Measurements from ENCODE around the gene RBM47.

The RBM47 gene

GRCh38 chr4:40502934-40503333 is 126.7 kb downstream of the RBM47 start:
- Histone ChIP-seq H3K4me3 (ENCODE audit: insufficient read depth, low read length, poor library complexity, severe bottlenecking) (no peak overlapping the region), H3K9me3 (ENCODE audit: insufficient read depth, low read length) (no peaks in the 10 kb centered on the region), H3K79me2 (ENCODE audit: insufficient read depth, low read length) (no peaks in the 10 kb centered on the region), H3K4me2 (ENCODE audit: low read depth, low read length, poor library complexity, severe bottlenecking) (no peak overlapping the region), H3K9ac (ENCODE audit: low read length) (no peak overlapping the region), H3K27ac (ENCODE audit: low read depth, low read length) (no peak overlapping the region), H3K9me2 (replicated peaks; ENCODE audit: insufficient read depth, low read length) (no peaks in the 10 kb centered on the region), H3K27me3 (ENCODE audit: low read length) (no peaks in the 10 kb centered on the region), H3K36me3 (ENCODE audit: low read length) (no peaks in the 10 kb centered on the region), H3F3A (ENCODE audit: insufficient read depth) (no peaks in the 10 kb centered on the region), H4K20me1 (ENCODE audit: low read depth, low read length) (no peaks in the 10 kb centered on the region), H2AFZ (ENCODE audit: low read depth, low read length, severe bottlenecking) (no peak overlapping the region)
- TF ChIP-seq EZH2phosphoT487 (conservative IDR thresholded peaks at IDR 0.05; ENCODE audit: low read length) (no peak), CTCF (IDR thresholded peaks at IDR 0.05; ENCODE audit: insufficient read depth, low read length, poor library complexity, severe bottlenecking) (no peak)

GRCh38 chr4:40502220-40502619 is 127.4 kb downstream of the RBM47 start:
- H3K79me2 ChIP-seq (ENCODE audit: insufficient read depth, low read length): no peaks in the 10 kb centered on the region
- no peaks in the 10 kb centered on the region for H3K27me3 ChIP-seq (ENCODE audit: low read length)
- H4K20me1 ChIP-seq (ENCODE audit: low read depth, low read length): no peaks in the 10 kb centered on the region
- no peaks in the 10 kb centered on the region for H3K9me2 ChIP-seq (replicated peaks; ENCODE audit: insufficient read depth, low read length)
- H3K36me3 ChIP-seq (ENCODE audit: low read length): no peaks in the 10 kb centered on the region
- no peak overlapping the region for H3K27ac ChIP-seq (ENCODE audit: low read depth, low read length)
- H2AFZ ChIP-seq (ENCODE audit: low read depth, low read length, severe bottlenecking): no peak overlapping the region
- no peak overlapping the region for H3K9ac ChIP-seq (ENCODE audit: low read length)
- TF ChIP-seq CTCF (IDR thresholded peaks at IDR 0.05; ENCODE audit: insufficient read depth, low read length, poor library complexity, severe bottlenecking) (no peak), EZH2phosphoT487 (conservative IDR thresholded peaks at IDR 0.05; ENCODE audit: low read length) (no peak)
- H3K9me3 ChIP-seq (ENCODE audit: insufficient read depth, low read length): no peaks in the 10 kb centered on the region
- H3K4me3 ChIP-seq (ENCODE audit: insufficient read depth, low read length, poor library complexity, severe bottlenecking): no peak overlapping the region
- H3F3A ChIP-seq (ENCODE audit: insufficient read depth): no peaks in the 10 kb centered on the region
- no peak overlapping the region for H3K4me2 ChIP-seq (ENCODE audit: low read depth, low read length, poor library complexity, severe bottlenecking)

DNA sequence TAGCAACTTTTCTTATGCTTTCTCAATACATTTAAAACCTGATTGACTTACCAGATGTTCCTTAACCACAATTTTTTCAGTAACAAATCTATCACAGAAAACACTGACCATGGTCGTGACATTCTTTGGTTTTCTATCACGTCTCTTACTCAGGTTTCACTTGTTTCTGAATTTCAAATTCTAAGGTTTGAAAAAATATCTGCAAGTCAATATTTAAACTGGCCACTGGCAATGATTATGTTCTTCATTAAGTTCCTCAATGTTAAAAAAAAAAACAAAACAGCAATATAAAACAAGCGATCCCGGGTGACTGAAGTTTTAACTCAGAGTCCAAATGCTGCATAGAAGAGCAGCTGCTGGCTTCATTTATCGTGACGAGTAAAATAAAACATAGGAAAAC is 128.9 kb downstream of the RBM47 start:
- no peak overlapping the region for H2AFZ ChIP-seq (ENCODE audit: low read depth, low read length, severe bottlenecking)
- H3K79me2 ChIP-seq (ENCODE audit: insufficient read depth, low read length): no peaks in the 10 kb centered on the region
- TF ChIP-seq CTCF (IDR thresholded peaks at IDR 0.05; ENCODE audit: insufficient read depth, low read length, poor library complexity, severe bottlenecking): no peak
- no peak for TF ChIP-seq EZH2phosphoT487 (conservative IDR thresholded peaks at IDR 0.05; ENCODE audit: low read length)
- no peaks in the 10 kb centered on the region for H3F3A ChIP-seq (ENCODE audit: insufficient read depth)
- no peaks in the 10 kb centered on the region for H3K36me3 ChIP-seq (ENCODE audit: low read length)
- H3K4me2 ChIP-seq (ENCODE audit: low read depth, low read length, poor library complexity, severe bottlenecking): no peak overlapping the region
- H3K4me3 ChIP-seq (ENCODE audit: insufficient read depth, low read length, poor library complexity, severe bottlenecking): no peak overlapping the region
- H3K9me3 ChIP-seq (ENCODE audit: insufficient read depth, low read length): no peaks in the 10 kb centered on the region
- H3K9me2 ChIP-seq (replicated peaks; ENCODE audit: insufficient read depth, low read length): no peaks in the 10 kb centered on the region
- H3K27me3 ChIP-seq (ENCODE audit: low read length): no peaks in the 10 kb centered on the region
- H4K20me1 ChIP-seq (ENCODE audit: low read depth, low read length): no peaks in the 10 kb centered on the region
- H3K9ac ChIP-seq (ENCODE audit: low read length): no peak overlapping the region
- no peak overlapping the region for H3K27ac ChIP-seq (ENCODE audit: low read depth, low read length)

- Histone ChIP-seq H3K4me2 (ENCODE audit: low read depth, low read length, poor library complexity, severe bottlenecking) (no peak overlapping the region), H3K36me3 (ENCODE audit: low read length) (no peaks in the 10 kb centered on the region), H3K4me3 (ENCODE audit: insufficient read depth, low read length, poor library complexity, severe bottlenecking) (no peak overlapping the region), H3F3A (ENCODE audit: insufficient read depth) (no peaks in the 10 kb centered on the region), H2AFZ (ENCODE audit: low read depth, low read length, severe bottlenecking) (no peak overlapping the region), H3K79me2 (ENCODE audit: insufficient read depth, low read length) (no peaks in the 10 kb centered on the region), H3K9ac (ENCODE audit: low read length) (no peak overlapping the region), H3K9me3 (ENCODE audit: insufficient read depth, low read length) (no peaks in the 10 kb centered on the region), H3K27me3 (ENCODE audit: low read length) (no peaks in the 10 kb centered on the region), H3K27ac (ENCODE audit: low read depth, low read length) (no peak overlapping the region), H3K9me2 (replicated peaks; ENCODE audit: insufficient read depth, low read length) (no peaks in the 10 kb centered on the region), H4K20me1 (ENCODE audit: low read depth, low read length) (no peaks in the 10 kb centered on the region)
- TF ChIP-seq EZH2phosphoT487 (conservative IDR thresholded peaks at IDR 0.05; ENCODE audit: low read length) (no peak), CTCF (IDR thresholded peaks at IDR 0.05; ENCODE audit: insufficient read depth, low read length, poor library complexity, severe bottlenecking) (no peak)
These were observed 136.5 kb downstream of the RBM47 start for GRCh38 chr4:40493160-40493559.
